ENCODE results near the gene CPAMD8. TPM values are rescaled to one million over a fixed set of nuclear protein-coding genes. Genes with fewer than 3 reads are reported as not detected.
"Not testable (repeated sequence)": the region's sequence is repeated elsewhere in the genome, so short reads cannot be mapped to it uniquely, and the experiment has no call there.

The CPAMD8 gene
- total RNA-seq, 1 donor, result 4.0 TPM

DNA sequence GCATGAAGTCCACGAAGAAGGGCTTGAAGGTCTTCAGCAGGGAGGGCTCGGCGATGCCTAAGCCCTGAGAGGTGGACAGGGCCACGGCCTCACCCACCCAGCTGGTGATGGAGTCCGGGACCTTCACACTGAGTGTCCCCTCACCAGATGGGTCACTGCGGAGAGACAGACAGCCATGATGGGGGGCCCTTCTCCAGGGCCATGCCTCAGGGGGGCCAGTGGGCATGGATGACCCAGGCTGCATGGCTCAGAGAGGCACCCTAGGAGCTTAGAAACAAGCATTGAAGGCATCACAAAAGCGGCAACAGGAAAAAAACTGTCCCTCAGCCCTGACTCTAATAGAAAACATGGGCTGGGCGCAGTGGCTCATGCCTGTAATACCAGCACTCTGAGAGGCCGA is 74.6 kb downstream of the CPAMD8 start:
- Histone ChIP-seq H3K27me3 (ENCODE audit: insufficient read depth, low read length) (no peaks in the 10 kb centered on the region), H3K9me3 (ENCODE audit: low read depth, low read length) (no peaks in the 10 kb centered on the region), H3K4me1 (ENCODE audit: insufficient read depth, low read length) (peaks cover 39% of the 10 kb centered on the region), H3K4me3 (ENCODE audit: low read length) (no peak overlapping the region)

DNA sequence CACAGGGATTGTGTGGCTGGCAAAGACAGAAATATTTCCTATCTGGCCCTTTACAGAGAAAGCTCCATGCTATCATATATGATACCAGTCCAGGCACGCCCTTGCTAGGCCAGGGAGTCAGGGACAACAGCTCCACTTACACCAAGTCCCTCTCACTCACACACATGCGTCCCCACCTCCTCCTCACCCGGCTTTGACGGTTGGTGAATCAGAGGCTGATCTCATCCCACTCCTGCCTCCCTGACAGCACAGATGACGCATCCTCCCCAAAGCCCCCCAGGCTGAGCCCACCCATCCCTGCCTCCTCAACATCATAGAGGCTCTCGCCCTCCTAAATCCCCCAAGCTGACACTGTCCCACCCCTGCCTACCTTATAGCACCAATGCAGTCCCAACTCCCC is 75.1 kb downstream of the CPAMD8 start:
- Histone ChIP-seq H3K4me3 (ENCODE audit: low read length) (no peak overlapping the region), H3K4me1 (ENCODE audit: insufficient read depth, low read length) (peaks cover 33% of the 10 kb centered on the region), H3K27me3 (ENCODE audit: insufficient read depth, low read length) (no peaks in the 10 kb centered on the region), H3K9me3 (ENCODE audit: low read depth, low read length) (no peaks in the 10 kb centered on the region)

DNA sequence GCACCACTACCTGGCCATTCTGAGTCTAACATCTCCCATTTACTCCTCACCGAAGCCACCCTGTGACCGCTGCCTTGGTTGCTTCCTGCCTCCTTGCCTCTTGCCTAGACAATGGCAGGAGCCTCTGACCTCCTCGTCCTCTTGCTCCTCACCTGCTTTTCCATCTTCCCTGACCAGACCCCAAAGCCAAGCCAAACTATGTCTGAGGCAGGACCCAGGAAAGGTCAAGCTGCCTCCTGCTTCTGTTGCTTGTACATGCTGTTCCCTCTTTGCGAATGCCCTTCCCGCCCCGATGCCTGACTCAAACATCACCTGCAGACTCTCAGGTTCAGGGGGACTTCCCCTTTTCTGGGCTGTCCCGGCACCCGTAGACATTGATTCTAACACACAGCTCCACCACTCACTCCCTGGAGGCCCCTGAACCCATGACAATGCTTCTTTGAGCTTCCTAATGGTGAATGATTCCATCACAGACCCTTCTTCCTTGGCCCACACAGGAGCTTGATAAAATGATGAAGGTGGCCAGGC is 77.0 kb downstream of the CPAMD8 start:
- no peaks in the 10 kb centered on the region for H3K9me3 ChIP-seq (ENCODE audit: low read depth, low read length)
- H3K4me3 ChIP-seq (ENCODE audit: low read length), result no peak overlapping the region
- H3K27me3 ChIP-seq (ENCODE audit: insufficient read depth, low read length), result no peaks in the 10 kb centered on the region
- H3K4me1 ChIP-seq (ENCODE audit: insufficient read depth, low read length), result peaks cover 14% of the 10 kb centered on the region

DNA sequence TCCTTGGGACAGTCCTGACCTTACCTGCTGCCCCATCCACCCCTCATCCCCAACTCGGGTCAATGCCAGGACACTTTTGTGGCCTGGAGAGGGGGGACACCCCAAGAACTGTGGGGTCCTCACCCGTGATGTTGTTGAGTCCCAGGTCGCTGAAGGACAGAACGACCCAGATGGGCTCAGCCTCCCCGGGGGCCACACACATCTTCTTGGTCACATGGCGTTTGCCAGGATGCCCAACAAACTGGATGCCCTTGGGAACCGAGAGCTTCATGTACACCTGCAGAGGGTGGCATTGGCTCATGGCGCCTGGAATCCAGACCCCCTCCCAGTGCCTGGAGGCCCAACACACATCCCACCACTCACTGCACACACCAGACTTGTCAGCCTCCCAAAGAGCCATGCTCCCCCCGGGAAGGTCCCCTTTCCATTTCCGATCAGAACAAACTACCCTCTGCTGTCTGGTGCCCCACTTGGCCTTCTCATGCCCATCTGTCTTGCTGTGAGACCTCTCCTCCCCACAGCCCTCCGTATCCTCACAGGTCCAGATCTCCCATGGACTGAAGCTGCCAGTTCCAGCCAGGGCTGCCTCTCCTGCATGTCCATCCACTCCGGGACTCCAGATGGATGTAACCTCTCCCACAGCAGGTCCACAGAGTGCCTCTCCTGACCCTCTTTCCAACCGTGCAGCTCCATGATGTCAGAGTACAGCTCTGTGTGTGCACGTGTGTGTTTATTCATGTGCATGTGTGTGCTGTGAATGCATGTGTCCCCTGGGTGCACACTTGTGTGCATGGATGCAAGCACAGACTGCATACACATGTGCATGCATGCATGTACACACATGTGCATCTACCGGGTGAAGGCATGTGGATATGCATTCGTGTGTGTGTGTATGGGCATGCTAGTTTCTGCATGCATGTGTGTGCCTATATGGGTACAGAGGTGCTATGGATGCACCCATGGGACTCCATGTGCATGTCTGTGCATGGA is 79.4 kb downstream of the CPAMD8 start:
- H3K27me3 ChIP-seq (ENCODE audit: insufficient read depth, low read length), result no peaks in the 10 kb centered on the region
- H3K4me3 ChIP-seq (ENCODE audit: low read length), result no peak overlapping the region
- no peaks in the 10 kb centered on the region for H3K4me1 ChIP-seq (ENCODE audit: insufficient read depth, low read length)
- no peaks in the 10 kb centered on the region for H3K9me3 ChIP-seq (ENCODE audit: low read depth, low read length)

DNA sequence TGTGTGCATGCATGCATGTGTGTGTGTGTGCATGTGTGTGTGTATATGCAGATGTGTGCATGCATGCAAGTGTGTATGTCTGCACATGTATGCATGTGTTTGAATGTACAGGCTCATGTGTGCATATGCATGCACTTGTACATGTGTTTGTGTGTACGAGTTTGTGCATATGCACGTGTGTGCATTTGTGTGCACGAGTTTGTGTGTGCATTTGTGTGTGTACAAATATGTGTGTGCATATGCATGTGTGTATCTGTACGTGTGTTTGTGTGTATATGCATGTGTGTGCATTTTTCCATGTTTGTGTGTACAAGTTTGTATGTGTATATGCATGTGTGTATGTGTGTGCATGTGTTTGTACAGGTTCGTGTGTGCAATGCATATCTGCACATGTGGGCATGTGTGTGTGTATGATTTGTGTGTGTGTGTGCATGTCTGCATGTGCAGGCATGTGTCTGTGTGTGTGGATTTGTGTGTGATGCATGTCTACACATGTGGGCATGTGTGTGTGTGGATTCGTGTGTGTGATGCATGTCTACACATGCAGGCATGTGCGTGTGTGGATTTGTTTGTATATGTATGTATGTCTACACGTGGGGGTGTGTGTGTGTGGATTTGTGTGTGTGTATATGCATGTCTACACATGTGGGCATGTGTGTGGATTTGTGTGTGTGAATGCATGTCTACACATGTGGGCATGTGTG is 80.7 kb downstream of the CPAMD8 start:
- no peaks in the 10 kb centered on the region for H3K4me1 ChIP-seq (ENCODE audit: insufficient read depth, low read length)
- H3K4me3 ChIP-seq (ENCODE audit: low read length), result no peak overlapping the region
- H3K9me3 ChIP-seq (ENCODE audit: low read depth, low read length), result no peaks in the 10 kb centered on the region
- H3K27me3 ChIP-seq (ENCODE audit: insufficient read depth, low read length), result no peaks in the 10 kb centered on the region

DNA sequence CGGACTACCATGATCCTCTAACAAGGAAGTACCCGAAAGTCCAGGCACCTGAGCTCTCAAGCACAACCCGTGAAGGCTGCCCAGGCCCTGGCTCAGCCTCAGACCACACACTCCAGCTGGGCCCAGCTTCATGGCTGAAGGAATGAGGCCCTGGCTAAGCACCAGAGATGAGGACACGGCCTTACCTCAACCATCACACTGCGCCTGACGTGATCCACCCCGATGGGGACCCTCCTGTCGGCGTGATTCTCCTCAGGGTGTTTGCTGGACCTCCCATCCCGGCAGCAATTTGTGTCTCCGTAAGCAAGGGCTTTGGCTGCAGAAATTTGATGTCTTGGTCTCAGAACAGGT is 81.3 kb downstream of the CPAMD8 start:
- no peaks in the 10 kb centered on the region for H3K4me1 ChIP-seq (ENCODE audit: insufficient read depth, low read length)
- no peak overlapping the region for H3K4me3 ChIP-seq (ENCODE audit: low read length)
- H3K9me3 ChIP-seq (ENCODE audit: low read depth, low read length), result no peaks in the 10 kb centered on the region
- H3K27me3 ChIP-seq (ENCODE audit: insufficient read depth, low read length), result no peaks in the 10 kb centered on the region

DNA sequence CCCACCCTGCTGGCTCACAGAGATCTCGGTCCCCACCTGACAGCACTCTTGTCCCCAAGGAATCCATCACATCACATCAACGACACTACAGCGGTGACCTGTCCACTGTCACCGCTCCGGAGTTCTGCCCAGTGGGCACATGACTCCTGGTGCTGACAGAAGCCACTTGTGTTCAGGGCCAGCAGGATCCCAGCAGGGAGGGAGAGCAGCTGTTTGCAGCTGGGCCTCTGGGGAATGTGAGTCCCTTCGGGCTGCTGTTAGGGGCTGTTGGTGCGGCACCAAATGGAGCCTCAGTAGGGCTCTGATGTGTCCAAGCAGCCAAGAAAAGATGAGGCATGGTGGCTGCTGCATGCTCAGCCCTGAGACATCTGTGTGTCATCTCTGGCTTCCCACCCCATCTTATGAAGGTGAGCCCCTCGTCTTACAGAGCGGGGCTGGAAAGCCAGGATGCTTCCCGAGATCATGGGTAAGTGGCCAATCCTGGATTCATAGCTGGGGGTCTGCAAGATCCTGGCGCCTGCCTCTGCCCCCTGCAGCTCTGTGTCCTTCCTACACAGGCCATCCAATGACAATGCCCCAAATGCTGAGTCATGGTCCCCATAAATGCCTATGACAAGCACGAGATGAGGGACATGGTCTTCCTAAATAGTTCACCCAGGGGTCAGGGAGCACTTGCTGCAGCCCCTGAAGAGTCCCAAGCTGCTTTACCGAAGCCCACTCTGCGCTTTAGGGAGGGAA is 81.8 kb downstream of the CPAMD8 start:
- no peaks in the 10 kb centered on the region for H3K4me1 ChIP-seq (ENCODE audit: insufficient read depth, low read length)
- no peak overlapping the region for H3K4me3 ChIP-seq (ENCODE audit: low read length)
- no peaks in the 10 kb centered on the region for H3K27me3 ChIP-seq (ENCODE audit: insufficient read depth, low read length)
- H3K9me3 ChIP-seq (ENCODE audit: low read depth, low read length), result no peaks in the 10 kb centered on the region

DNA sequence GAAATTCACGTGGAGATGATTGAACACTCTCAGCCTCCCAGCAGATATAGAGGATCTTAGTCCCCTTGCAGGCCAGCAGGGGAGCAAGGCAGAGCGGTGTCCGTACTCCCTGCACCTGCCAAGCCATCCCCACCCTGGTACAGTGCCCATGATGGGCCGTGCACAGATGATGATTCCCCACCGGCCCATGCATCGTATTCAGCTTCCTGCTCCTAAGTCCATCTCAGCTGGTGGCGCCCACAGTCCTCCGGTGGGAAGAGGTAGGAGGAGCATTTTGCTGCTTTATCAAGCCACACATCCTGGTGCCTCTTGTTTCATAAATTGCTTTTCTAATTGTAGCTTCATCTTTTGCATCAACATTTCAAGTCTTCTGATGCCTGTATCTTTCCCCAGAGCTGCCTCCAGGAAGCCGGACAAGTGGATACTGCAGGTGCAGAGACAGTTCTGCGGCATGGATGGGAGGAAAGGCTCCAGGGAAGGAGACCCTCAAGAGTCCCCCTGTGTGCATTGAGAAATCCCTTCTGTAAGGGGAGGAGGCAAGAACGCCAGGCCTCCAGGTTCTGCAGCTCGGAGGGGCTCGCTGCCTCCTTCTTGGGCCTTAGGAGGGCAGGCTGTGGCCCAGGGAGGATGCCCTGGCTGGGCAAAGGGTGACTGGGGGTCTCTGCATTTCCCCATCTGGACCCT is 82.5 kb downstream of the CPAMD8 start:
- Histone ChIP-seq H3K9me3 (ENCODE audit: low read depth, low read length) (no peaks in the 10 kb centered on the region), H3K4me3 (ENCODE audit: low read length) (no peak overlapping the region), H3K4me1 (ENCODE audit: insufficient read depth, low read length) (no peaks in the 10 kb centered on the region), H3K27me3 (ENCODE audit: insufficient read depth, low read length) (no peaks in the 10 kb centered on the region)

DNA sequence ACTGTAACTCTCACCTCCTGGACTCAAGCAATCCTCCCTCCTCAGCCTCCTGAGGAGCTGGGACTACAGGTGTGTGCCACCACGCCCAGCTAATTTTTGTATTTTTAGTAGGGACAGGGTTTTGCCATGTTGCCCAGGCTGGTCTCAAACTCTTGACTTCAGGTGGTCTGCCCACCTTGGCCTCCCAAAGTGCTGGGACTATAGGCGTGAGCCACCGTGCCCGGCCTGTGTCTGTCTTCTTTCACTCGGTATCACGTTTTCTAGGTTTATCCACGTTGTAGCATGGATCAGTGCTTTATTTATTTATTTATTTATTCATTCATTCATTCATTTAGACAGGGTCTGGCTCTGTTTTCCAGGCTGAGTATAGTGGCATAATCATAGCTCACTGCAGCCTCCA is 83.5 kb downstream of the CPAMD8 start:
- H3K27me3 ChIP-seq (ENCODE audit: insufficient read depth, low read length); H3K4me1 ChIP-seq (ENCODE audit: insufficient read depth, low read length); H3K4me3 ChIP-seq (ENCODE audit: low read length); H3K9me3 ChIP-seq (ENCODE audit: low read depth, low read length): not testable (repeated sequence)

DNA sequence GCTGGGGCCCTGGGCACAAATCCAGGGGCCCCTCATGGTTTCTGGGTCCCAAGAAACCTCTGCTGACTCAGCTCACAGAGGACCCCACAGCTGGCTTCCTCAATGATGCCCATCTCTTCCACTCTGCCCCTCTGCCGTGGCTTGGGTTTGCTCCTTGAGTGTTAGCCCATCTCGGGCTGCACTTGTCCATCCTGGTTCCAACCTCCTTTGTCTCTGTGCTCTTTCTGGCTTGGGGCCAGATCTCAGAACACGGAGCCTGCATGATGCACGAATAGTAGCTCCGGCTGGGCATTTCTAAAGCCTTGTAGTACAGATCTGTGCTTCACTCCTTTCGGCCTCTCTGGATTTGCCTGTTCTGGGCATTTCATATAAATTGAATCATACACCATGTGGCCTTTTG is 84.0 kb downstream of the CPAMD8 start:
- Histone ChIP-seq H3K4me3 (ENCODE audit: low read length) (no peak overlapping the region), H3K9me3 (ENCODE audit: low read depth, low read length) (no peaks in the 10 kb centered on the region), H3K4me1 (ENCODE audit: insufficient read depth, low read length) (no peaks in the 10 kb centered on the region), H3K27me3 (ENCODE audit: insufficient read depth, low read length) (no peaks in the 10 kb centered on the region)

DNA sequence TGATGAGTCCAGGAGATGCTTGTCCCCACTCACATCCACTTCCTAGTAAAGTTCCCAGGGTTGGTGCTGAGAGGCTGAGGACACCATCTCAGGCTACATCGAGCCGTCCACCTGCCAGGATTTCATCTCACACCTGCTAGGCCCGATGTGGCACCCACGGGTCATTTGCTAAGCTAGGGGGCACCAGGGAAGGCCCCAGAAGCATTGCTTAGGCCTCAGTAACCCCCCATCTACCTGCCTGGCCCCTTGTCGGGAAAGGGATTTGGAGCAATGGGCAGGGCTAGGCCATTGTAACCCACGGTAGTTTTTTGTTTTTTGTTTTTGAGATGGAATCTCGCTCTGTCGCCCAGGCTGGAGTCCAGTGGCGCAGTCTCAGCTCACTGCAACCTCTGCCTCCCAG is 86.0 kb downstream of the CPAMD8 start:
- no peaks in the 10 kb centered on the region for H3K27me3 ChIP-seq (ENCODE audit: insufficient read depth, low read length)
- no peaks in the 10 kb centered on the region for H3K4me1 ChIP-seq (ENCODE audit: insufficient read depth, low read length)
- no peak overlapping the region for H3K4me3 ChIP-seq (ENCODE audit: low read length)
- H3K9me3 ChIP-seq (ENCODE audit: low read depth, low read length), result no peaks in the 10 kb centered on the region

DNA sequence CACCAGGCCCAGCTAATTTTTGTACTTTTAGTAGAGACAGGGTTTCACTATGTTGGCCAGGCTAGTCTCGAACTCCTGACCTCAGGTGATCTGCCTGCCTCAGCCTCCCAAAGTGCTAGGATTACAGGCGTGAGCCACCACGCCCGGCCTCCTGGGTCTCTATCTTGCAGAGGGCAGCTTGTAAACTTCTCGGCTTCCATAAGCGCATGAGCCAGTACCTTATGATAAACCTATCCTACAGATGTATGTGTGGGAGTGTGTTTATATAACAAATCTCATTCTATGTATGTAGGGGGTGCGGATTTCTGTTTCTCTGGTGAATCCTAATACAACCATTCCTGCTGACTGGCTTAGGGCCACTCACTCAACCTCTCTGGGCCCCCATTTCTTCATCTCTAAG is 86.5 kb downstream of the CPAMD8 start:
- not testable (repeated sequence) for H3K27me3 ChIP-seq (ENCODE audit: insufficient read depth, low read length); H3K9me3 ChIP-seq (ENCODE audit: low read depth, low read length); H3K4me3 ChIP-seq (ENCODE audit: low read length); H3K4me1 ChIP-seq (ENCODE audit: insufficient read depth, low read length)

DNA sequence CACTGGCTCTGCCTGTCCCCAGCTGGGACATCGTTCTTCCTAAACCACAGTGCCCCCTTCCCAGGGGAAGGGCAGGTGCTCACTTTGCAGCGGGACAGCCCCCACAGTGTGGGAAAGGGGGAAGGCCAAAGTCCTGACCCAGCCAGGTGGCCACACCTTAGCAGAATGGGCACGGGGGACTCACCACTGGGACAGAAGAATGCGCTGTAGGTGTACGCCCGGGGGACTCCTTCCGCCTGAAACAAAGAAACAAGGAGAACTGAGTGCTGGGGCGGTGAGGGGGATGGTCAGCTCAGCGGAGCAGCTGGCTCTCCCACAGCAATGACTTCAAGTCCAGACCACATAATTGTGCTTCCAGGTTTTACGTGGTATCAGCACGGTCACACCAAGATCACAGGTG is 88.4 kb downstream of the CPAMD8 start:
- H3K4me3 ChIP-seq (ENCODE audit: low read length), result no peak overlapping the region
- no peaks in the 10 kb centered on the region for H3K27me3 ChIP-seq (ENCODE audit: insufficient read depth, low read length)
- H3K9me3 ChIP-seq (ENCODE audit: low read depth, low read length), result peaks cover 23% of the 10 kb centered on the region
- no peaks in the 10 kb centered on the region for H3K4me1 ChIP-seq (ENCODE audit: insufficient read depth, low read length)

DNA sequence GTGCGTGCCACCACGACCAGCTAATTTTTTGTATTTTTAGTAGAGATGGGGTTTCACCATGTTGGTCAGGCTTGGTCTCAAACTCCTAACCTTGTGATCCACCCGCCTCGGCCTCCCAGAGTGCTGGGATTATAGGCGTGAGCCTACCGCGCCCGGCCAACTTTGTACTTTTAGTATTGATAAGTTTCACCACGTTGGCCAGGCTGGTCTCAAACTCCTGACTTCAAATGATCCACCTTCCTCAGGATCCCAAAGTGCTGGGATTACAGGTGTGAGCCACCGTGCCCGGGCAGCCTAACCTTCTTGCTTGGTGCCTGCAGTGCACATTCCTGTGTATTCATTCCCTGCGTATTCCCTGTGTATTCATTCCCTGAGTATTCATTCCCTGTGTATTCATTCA is 88.8 kb downstream of the CPAMD8 start:
- H3K4me1 ChIP-seq (ENCODE audit: insufficient read depth, low read length); H3K4me3 ChIP-seq (ENCODE audit: low read length); H3K27me3 ChIP-seq (ENCODE audit: insufficient read depth, low read length): not testable (repeated sequence)
- peaks cover 23% of the 10 kb centered on the region for H3K9me3 ChIP-seq (ENCODE audit: low read depth, low read length)

Measured in mononuclear cell (primary cell).